ENCODE measurements around the gene SH2B2. TPM values are rescaled to one million over a fixed set of nuclear protein-coding genes. Genes with fewer than 3 reads are reported as not detected.

The SH2B2 gene
- total RNA-seq = 1 to 10 TPM; 2.1 to 2.3 TPM

DNA sequence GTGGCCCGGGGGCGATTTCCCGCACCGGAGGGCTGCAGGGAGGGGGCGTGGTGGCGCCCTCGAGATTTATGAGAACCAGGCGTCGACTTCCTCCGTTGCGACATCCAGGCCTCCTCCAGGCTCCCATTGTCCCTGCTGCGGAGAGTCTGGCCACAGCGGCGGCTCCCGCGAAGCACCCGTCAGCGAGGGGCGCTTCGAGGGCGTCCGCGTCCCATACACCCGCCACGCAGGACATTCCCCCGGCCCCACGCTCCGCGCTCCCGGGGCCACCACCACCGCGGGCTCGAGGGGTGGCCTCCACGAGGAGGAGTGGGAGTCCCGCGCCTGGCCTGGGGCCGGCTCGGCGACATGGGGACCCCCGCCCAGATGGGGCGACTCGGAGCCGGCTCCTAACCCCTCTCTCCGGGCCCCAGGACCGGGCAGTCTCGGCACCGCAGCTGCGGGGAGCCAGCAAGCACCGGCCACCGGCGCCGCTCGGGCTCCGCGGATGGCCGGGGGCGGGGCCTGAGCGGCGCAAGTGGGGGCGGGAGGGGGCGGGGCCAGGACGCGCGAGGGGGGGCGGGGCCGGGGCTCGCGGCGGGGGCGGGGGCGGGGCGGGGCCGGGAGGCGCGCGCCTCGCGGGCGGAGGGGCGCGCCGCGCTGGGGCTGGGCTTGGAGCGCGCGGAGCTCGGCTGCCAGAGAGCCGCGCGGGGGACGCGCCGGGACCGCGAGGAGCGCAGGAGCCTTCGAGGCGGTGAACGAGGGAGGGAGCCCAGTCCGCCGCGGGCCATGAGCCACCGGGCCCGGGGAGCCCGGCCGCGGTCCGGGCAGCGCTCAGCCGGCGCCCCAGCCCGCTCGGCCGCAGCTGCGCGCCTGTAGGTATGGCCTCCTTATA, at the start of gene SH2B2:
SH2B2 (plus strand) TSS at position 632 of the 874 bp plus-strand sequence. CDS start 13,683 bp downstream, outside the sequence.
- Mint-ChIP-seq H3K27ac (no peak within 1 kb of the TSS), H3K27me3 (peaks cover 25% of the 10 kb centered on the region), H3K4me1 (peaks cover 25% of the 10 kb centered on the region), H3K36me3 (ENCODE audit: low read depth) (no peaks in the 10 kb centered on the region), H3K9me3 (no peaks in the 10 kb centered on the region), H3K4me3 (peak within 1 kb of the TSS; percentile 57)
- ChIA-PET CTCF (no interaction called here), POLR2A (no interaction called here)
- DNase-seq = peak; percentile 33

DNA sequence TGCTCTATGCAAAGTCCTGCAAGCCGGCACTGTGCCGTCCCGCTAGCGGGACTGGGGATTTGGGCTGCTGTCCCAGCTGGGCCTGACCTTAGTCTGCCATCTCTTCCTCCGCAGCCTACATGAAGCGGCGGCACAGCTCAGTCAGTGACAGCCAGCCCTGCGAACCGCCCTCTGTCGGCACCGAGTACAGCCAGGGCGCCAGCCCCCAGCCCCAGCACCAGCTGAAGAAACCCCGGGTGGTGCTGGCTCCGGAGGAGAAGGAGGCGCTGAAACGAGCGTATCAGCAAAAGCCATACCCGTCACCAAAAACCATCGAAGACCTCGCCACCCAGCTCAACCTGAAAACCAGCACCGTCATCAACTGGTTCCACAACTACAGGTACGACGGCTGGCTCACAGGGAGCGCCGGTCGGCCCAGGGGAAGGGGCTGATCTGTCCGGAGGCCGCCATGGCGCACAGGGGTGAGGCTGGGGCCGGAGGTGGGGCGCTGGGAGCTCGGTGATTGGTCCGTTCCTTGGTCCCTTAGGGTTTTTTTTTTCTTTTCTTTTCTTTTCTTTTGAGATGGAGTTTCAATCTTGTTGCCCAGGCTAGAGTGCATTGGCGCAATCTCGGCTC, 47.4 kb upstream of the SH2B2 start:
- ChIA-PET POLR2A (no interaction called here), CTCF (interaction anchor here (0.5 kb wide), 1 partner anchor 551 kb away, joined by 3 read pairs; no protein-coding TSS in a partner anchor)
- H3K4me1 Mint-ChIP-seq = no peaks in the 10 kb centered on the region
- DNase-seq = no peak
- no peaks in the 10 kb centered on the region for H3K9me3 Mint-ChIP-seq
- no peaks in the 10 kb centered on the region for H3K27me3 Mint-ChIP-seq
- no peak overlapping the region for H3K4me3 Mint-ChIP-seq
- H3K36me3 Mint-ChIP-seq (ENCODE audit: low read depth) = no peaks in the 10 kb centered on the region
- no peak overlapping the region for H3K27ac Mint-ChIP-seq

DNA sequence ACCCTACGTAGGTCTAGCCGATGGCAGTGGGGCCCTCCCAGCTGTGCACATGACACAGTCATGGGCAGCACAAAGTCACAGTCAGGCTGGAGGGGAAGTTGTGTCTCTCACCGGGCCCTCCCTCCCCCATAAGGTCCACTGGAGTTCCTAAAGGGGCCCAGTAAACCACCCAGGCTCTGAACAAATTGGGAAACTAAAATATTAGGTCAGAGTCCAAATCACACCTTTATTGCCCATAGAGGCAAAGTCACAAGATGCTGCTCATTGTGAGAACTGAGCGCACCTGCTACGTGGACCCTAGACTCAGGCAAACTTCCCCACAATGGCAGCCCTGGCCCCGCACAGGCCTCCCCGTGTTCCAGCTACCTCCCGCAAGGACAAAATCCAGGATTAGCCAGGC, 45.2 kb upstream of the SH2B2 start:
- ChIA-PET POLR2A (no interaction called here), CTCF (interaction anchor here (1.7 kb wide), 1 partner anchor 10 kb away, joined by 5 read pairs; no protein-coding TSS in a partner anchor)
- H3K4me1 Mint-ChIP-seq = no peaks in the 10 kb centered on the region
- no peaks in the 10 kb centered on the region for H3K27me3 Mint-ChIP-seq
- no peaks in the 10 kb centered on the region for H3K36me3 Mint-ChIP-seq (ENCODE audit: low read depth)
- no peak overlapping the region for H3K27ac Mint-ChIP-seq
- H3K9me3 Mint-ChIP-seq = no peaks in the 10 kb centered on the region
- no peak overlapping the region for H3K4me3 Mint-ChIP-seq
- DNase-seq = no peak

DNA sequence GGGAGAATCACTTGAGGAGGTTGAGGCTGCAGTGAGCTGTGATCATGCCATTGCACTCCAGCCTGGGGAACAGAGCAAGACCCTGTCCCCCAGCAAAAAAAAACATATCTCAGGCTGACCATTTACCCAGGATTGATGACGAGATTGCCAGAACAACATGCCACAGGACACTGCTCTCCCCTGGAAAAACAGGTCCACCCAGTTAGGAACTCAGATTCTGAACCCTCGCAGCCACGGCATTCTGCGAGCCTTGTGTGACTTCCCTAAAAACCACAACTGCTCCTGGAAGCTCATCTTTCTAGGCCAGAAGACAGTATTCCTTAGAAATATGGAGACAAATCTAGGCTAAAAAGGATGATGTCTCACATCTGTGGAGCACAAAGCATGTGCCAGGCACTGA, 42.1 kb upstream of the SH2B2 start:
- Mint-ChIP-seq H3K27me3 (no peaks in the 10 kb centered on the region), H3K4me1 (no peaks in the 10 kb centered on the region), H3K9me3 (no peaks in the 10 kb centered on the region), H3K36me3 (ENCODE audit: low read depth) (no peaks in the 10 kb centered on the region), H3K27ac (no peak overlapping the region), H3K4me3 (no peak overlapping the region)
- no peak for DNase-seq
- ChIA-PET CTCF (no interaction called here), POLR2A (no interaction called here)

DNA sequence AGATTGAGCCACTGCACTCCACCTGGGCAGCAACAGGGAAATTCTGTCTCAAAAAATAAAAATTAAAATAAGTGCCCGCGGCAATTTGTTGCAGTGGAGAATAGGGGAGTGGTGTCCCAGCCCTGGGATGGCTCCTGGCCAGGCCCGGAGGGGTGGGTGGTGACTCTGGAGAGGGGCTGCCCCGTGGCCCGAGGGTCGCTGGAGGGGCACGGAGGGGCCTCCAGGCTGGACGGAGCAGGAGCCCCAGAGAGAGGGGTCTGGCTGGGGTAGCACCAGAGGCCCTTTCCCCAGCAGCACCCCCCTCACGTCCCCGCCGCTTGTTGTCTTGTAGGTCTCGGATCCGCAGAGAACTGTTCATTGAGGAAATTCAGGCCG, 38.6 kb upstream of the SH2B2 start:
- H3K36me3 Mint-ChIP-seq (ENCODE audit: low read depth) = no peaks in the 10 kb centered on the region
- no peaks in the 10 kb centered on the region for H3K4me1 Mint-ChIP-seq
- no peaks in the 10 kb centered on the region for H3K27me3 Mint-ChIP-seq
- DNase-seq = no peak
- ChIA-PET CTCF (no interaction called here), POLR2A (no interaction called here)
- H3K27ac Mint-ChIP-seq = no peak overlapping the region
- no peaks in the 10 kb centered on the region for H3K9me3 Mint-ChIP-seq
- H3K4me3 Mint-ChIP-seq = no peak overlapping the region

DNA sequence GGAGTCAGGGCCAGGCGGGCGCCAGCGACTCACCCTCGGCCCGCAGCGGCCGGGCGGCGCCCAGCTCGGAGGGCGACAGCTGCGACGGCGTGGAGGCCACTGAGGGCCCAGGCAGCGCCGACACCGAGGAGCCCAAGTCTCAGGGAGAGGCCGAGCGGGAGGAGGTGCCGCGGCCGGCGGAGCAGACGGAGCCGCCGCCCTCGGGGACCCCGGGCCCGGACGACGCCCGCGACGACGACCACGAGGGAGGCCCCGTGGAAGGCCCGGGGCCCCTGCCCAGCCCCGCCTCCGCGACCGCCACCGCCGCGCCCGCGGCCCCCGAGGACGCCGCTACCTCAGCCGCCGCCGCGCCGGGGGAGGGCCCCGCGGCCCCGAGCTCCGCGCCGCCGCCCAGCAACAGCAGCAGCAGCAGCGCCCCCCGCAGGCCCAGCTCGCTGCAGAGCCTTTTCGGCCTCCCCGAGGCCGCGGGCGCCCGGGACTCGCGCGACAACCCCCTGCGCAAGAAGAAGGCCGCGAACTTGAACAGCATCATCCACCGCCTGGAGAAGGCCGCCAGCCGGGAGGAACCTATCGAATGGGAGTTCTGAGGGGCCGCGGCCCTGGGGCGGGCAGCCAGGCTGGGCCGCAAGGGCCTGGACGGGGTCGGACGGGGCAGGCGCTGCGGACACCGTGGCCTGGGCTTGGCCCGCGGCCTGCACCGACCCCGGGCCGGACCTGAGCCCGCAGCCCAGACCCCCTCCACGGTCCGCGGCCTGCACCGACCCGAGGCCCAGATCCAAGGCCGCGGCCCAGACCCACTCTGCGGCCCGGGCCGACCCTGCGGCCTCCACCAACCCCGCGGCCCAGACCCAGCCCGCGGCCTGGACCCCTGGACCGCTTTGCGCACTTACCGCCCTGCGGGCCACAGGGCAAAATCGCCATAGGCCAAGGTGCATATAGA, 37.9 kb upstream of the SH2B2 start:
- no peak overlapping the region for H3K4me3 Mint-ChIP-seq
- ChIA-PET CTCF (no interaction called here), POLR2A (no interaction called here)
- H3K27me3 Mint-ChIP-seq = no peaks in the 10 kb centered on the region
- no peak overlapping the region for H3K27ac Mint-ChIP-seq
- DNase-seq = no peak
- no peaks in the 10 kb centered on the region for H3K36me3 Mint-ChIP-seq (ENCODE audit: low read depth)
- no peaks in the 10 kb centered on the region for H3K9me3 Mint-ChIP-seq
- H3K4me1 Mint-ChIP-seq = no peaks in the 10 kb centered on the region

DNA sequence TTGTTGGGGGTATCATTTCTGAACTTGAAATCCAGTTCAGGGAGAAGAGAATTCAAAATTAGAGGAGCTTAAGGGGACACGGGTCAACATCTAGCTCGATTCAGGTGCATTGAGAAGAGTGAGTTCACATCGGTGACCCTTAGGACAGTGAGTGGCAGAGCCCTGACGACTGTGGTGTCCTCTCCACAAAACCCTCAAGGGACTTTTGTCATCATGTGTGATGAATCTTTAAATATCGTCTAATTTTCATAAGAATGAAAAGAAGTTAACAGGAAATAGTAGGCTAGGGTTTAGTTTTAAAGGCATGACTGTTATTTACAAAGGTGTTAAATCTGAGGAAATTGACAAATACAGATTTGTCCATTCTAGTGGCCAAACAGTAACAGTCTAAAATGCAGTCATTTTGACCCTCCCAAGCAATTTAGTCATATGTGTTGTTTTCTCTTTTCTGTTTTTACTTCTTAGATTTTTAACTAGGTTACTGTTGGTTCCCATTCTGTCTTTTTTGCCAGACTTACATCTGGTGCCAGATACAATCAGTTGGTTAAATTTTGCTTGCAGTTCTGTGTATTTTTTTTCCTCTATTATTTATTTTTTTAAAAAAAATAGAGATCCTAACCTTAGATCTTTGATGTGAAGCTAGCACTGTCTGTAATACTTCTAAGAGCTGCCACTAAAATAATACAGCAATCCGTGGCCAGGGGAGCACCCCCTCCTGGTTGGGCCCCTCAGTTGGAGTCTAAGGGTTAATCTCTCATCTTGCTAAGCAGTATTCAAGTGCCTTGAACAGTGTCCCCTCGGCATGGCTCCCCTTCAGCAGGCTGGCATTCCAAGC, 34.9 kb upstream of the SH2B2 start:
- ChIA-PET POLR2A (no interaction called here), CTCF (interaction anchor here (0.9 kb wide), 2 partner anchors 21 to 63 kb away, joined by 3 to 4 read pairs; no protein-coding TSS in a partner anchor)
- DNase-seq = no peak
- Mint-ChIP-seq H3K27ac (no peak overlapping the region), H3K36me3 (ENCODE audit: low read depth) (no peaks in the 10 kb centered on the region), H3K4me3 (no peak overlapping the region), H3K4me1 (no peaks in the 10 kb centered on the region), H3K27me3 (no peaks in the 10 kb centered on the region), H3K9me3 (no peaks in the 10 kb centered on the region)

DNA sequence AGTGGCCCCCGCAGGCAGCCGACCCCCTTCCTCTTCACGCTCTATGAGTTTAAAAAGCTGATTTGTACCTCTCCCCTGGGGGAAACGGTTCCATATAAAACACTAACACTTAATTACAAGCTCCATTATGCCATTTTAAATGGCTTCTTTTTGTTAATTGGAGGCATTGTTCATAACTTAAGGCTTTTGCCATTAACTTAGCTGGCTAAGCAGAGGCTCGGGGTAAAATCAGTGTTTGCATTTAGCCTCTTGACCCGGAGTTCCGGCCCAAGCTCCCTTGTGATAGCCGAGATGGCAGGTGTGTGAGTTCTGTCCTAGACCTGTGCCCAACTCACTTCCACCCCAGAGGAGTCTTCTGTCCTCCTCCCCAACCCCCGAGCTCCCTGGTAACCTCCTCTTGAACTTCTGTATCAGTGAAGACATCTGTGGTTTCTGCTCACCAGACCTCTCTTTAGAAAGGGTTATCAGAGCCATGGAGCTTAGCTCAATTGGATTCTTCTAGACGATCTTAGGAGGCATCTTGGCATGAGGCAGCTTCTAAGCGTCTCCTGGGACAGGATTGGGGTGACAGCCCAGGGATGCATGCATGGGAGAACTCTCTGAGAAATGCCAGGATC, 34.2 kb upstream of the SH2B2 start:
- Mint-ChIP-seq H3K27me3 (no peaks in the 10 kb centered on the region), H3K27ac (no peak overlapping the region), H3K4me1 (no peaks in the 10 kb centered on the region), H3K36me3 (ENCODE audit: low read depth) (no peaks in the 10 kb centered on the region), H3K9me3 (no peaks in the 10 kb centered on the region), H3K4me3 (no peak overlapping the region)
- CTCF ChIA-PET = interaction anchor here (0.9 kb wide), 2 partner anchors 22 to 63 kb away, joined by 3 to 4 read pairs; no protein-coding TSS in a partner anchor
- no peak for DNase-seq
- POLR2A ChIA-PET = no interaction called here

DNA sequence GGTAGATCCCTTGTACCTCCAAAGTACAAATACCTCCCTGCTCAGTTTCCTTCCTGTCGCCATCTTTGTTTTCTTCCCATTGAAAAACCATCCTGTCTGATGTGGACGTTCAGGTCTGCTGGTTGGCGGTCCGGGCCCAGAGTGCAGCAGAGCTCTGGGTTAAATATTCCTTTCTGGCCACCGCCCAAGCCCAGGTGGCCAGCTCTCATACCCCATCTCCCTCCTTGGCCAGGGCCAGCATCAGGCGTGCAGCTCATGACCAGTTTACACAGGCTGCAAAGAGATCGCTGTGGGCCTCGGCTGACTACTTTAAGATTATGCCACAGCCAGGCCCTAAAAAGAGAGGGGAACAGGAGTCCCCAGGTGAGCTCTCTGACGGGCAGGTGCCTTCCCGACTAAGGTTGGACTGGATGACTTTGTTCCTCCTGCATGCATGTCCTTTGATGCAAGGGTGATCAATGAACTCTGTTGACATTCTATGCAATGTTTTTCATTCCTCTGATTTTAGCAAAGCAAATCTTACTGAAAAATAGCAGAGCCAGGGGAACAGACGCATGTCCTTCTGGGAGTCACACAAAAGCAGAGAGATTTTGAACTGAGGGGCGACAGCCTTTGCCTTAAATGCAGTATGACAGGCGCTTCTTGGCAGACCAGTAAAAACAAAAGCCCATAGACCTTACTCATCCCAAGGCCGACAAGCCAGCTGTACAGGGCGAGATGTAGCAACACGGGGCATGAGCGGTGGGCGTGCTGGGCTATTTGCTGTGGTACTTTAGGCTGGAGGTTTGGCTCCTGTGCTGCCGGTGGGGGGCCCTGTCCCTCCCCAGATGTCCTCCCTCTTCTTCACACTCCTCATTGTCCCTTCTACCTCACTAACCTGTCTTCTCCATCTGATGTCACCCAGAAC, 33.3 kb upstream of the SH2B2 start:
- no peak overlapping the region for H3K4me3 Mint-ChIP-seq
- no peaks in the 10 kb centered on the region for H3K9me3 Mint-ChIP-seq
- no peaks in the 10 kb centered on the region for H3K36me3 Mint-ChIP-seq (ENCODE audit: low read depth)
- DNase-seq = no peak
- no peak overlapping the region for H3K27ac Mint-ChIP-seq
- no peaks in the 10 kb centered on the region for H3K27me3 Mint-ChIP-seq
- CTCF ChIA-PET = no interaction called here
- POLR2A ChIA-PET = no interaction called here
- H3K4me1 Mint-ChIP-seq = no peaks in the 10 kb centered on the region

DNA sequence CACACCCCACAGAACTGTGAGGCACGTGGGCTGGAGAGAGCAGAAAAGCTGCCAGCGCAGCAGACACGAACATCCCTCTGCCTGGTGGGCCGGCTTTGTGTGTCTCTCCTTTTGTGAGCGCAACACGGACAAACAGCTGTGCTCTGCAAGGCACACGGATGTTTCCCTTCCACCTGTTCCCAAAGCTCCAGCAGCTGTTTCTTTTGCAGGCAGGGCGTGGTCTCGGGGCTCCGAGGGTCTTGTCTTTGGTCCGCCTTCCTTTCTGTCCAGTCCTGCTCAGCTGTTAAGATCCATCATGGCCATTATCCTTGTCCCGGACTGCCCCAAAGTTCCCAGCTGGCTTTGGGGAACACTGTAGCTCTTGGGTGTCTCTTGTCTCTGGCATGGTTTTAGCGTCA, 32.7 kb upstream of the SH2B2 start:
- H3K4me1 Mint-ChIP-seq = no peaks in the 10 kb centered on the region

DNA sequence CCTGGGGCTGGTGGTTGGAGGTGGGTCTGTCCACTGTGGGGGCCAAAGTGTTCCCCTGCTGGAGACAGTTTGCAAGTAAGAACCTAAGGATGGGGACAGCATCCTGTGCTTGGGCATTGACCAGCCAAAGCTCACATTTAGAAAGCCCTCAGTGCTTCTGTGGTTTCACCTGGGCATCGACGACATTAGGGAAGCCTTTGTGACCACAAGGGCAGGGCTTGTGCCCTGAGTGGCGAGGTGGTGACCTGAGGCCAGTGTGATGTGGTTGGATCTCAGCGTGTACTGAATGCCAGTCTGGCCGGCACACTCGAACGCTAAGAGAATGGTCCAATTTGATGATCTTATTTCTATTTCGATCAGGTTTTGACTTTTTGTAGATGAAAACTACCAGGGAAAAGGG, 32.1 kb upstream of the SH2B2 start:
- no peak overlapping the region for H3K4me3 Mint-ChIP-seq
- no peak overlapping the region for H3K27ac Mint-ChIP-seq
- H3K4me1 Mint-ChIP-seq = no peaks in the 10 kb centered on the region
- no peaks in the 10 kb centered on the region for H3K9me3 Mint-ChIP-seq
- H3K27me3 Mint-ChIP-seq = no peaks in the 10 kb centered on the region
- no peaks in the 10 kb centered on the region for H3K36me3 Mint-ChIP-seq (ENCODE audit: low read depth)
- POLR2A ChIA-PET = no interaction called here
- DNase-seq = no peak
- CTCF ChIA-PET = no interaction called here

More for the DNA sequence above, 32.7 kb upstream of the SH2B2 start:
- Mint-ChIP-seq H3K27me3 (no peaks in the 10 kb centered on the region), H3K36me3 (ENCODE audit: low read depth) (no peaks in the 10 kb centered on the region), H3K4me3 (no peak overlapping the region), H3K9me3 (no peaks in the 10 kb centered on the region), H3K27ac (no peak overlapping the region)
- no peak for DNase-seq
- CTCF ChIA-PET = no interaction called here
- POLR2A ChIA-PET = no interaction called here
